ENCODE data around the gene ERBB4.

DNA sequence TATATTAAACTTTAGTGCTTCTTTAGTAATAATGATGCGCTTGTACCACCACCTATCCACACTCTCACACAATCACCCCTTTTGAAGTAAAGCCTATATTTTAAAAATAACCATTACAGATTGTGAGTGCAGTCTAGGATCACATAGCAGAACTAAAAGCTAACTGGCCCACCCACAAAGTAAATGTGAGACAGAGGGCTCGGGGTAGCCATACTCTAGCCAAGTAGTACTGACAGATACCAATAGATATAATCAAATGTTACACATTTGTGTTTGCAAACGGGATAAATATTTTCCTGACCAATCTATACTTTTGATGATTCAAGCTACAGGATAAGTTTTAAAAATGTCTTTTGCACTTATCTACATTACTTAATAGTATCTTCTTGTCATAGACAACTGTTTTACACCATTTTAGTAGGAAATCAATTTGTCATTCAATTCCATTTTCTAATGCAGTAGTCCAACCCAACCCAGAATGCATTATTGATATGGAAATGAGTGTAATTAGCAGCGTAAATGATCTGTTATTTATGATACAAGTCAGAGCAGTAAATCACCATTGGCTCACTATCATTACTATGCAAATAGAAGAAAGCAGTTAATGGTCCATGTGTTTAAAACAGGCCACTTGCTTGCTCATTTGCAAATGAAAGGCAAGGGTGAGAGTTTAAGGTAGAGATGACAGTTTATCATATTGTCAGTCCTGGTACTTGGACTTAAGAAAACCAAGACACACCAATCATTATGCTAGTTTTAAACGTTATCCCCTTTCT lies 111.8 kb downstream of the ERBB4 start:
- TF ChIP-seq, protein P1, sequence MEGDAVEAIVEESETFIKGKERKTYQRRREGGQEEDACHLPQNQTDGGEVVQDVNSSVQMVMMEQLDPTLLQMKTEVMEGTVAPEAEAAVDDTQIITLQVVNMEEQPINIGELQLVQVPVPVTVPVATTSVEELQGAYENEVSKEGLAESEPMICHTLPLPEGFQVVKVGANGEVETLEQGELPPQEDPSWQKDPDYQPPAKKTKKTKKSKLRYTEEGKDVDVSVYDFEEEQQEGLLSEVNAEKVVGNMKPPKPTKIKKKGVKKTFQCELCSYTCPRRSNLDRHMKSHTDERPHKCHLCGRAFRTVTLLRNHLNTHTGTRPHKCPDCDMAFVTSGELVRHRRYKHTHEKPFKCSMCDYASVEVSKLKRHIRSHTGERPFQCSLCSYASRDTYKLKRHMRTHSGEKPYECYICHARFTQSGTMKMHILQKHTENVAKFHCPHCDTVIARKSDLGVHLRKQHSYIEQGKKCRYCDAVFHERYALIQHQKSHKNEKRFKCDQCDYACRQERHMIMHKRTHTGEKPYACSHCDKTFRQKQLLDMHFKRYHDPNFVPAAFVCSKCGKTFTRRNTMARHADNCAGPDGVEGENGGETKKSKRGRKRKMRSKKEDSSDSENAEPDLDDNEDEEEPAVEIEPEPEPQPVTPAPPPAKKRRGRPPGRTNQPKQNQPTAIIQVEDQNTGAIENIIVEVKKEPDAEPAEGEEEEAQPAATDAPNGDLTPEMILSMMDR (IDR thresholded peaks at IDR 0.05; ENCODE audit: low read length) = no peak
- no peak for TF ChIP-seq EZH2 (optimal IDR thresholded peaks at IDR 0.05; ENCODE audit: low read depth, low read length)

Measured in MM.1S (cell line).